Esophagus squamous epithelium (tissue), 5 donors: ENCODE data around the gene ROPN1. TPM values are rescaled to one million over a fixed set of nuclear protein-coding genes. Genes with fewer than 3 reads are reported as not detected.

Experiments
- DNase-seq: peaks from one replicate; lab custom pipeline; 2025; lab: John Stamatoyannopoulos, UW
- H3K27ac ChIP-seq, 4 donors: fragments of 200-600 bp; sonication (generic); one replicate each; pipeline ENCODE4 v1.5.1; 2016 to 2019; ENCODE audit warnings: mild to moderate bottlenecking in 1 of 4
- H3K27me3 ChIP-seq, 4 donors: fragments of 200-600 bp; sonication (generic); 1 replicate in 3 of 4; 2 replicates in 1 of 4; pipeline versions ENCODE4 v1.5.1 to v1.6.0; 2017 to 2021; ENCODE audit warnings: antibody characterized with exemption in 1 of 4
- H3K36me3 ChIP-seq, 3 donors: fragments of 200-600 bp; sonication (generic); one replicate each; pipeline ENCODE4 v1.5.1; 2016 to 2019
- H3K4me1 ChIP-seq, 3 donors: fragments of 200-600 bp; sonication (generic); one replicate each; pipeline ENCODE4 v1.5.1; 2017 to 2019
- H3K4me3 ChIP-seq, 4 donors: fragments of 200-600 bp; sonication (generic); 1 replicate in 3 of 4; 2 replicates in 1 of 4; pipeline ENCODE4 v1.5.1; 2016 to 2019; ENCODE audit warnings: mild to moderate bottlenecking in 2 of 4, moderate library complexity in 1 of 4
- H3K9me3 ChIP-seq, 3 donors: fragments of 200-600 bp; sonication (generic); one replicate each; pipeline ENCODE4 v1.5.1; 2016 to 2019
- POLR2A ChIP-seq, 4 donors: fragments of 450-650 bp; IDR thresholded peaks; one replicate each; pipeline ENCODE4 v1.6.1; 2017; ENCODE audit warnings: antibody characterized with exemption in 4 of 4, mild to moderate bottlenecking in 4 of 4, moderate library complexity in 3 of 4
- WGBS, 2 donors: methylation state at CpG; one replicate each; pipeline ENCODE4 v1.1.5; 2018; 5-methylcytosine and 5-hydroxymethylcytosine counted together
- intact Hi-C: fragments of 100-400 bp; cut with DNase I; formaldehyde crosslinking; loops from one replicate; pipeline ENCODE4 v1.15.0; 2022
- total RNA-seq, 4 donors: library from RNA; depleted of rRNA; stranded (reverse); fragments of >200 nt; gene quantifications; one replicate each; pipeline ENCODE4 v1.1.0, GENCODE V29; 2016
- TF ChIP-seq, protein P1 (sequence below), 6 experiments: fragments of 450-650 bp in 4 of 6; fragments of 200-600 bp in 2 of 6; sonication (generic) in 2 of 6; IDR thresholded peaks; one replicate each; pipeline ENCODE4 v1.5.1; 2016 to 2019; ENCODE audit warnings: antibody characterized with exemption in 6 of 6, mild to moderate bottlenecking in 4 of 6, moderate library complexity in 4 of 6
- donor health status: DM: yes; HTN: yes; CAD: no.

The ROPN1 gene
- total RNA-seq, 4 donors from 2014 or later, result 0.38 TPM; not detected in 3

DNA sequence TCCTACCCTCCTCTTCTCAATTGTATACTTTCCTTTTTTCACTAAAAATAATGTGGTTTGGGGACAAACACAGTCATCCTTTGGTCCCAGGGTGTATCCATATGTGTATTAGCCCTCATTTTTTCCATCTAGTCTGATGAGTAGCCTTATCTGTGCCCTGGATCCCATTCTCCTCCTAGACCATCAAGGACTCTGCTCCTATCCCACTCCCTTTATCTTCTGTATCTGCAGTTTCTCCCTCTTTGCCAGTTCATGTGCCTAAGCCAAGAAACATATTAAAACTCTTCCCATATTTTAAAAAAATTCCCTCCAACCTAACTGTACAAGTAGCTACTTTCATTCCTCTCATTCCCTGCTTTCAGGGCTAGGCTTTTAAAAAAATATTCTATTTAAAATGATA is 56.1 kb downstream of the ROPN1 start:
- intact Hi-C loops, result no loop called here
- Histone ChIP-seq H3K9me3 (no peaks in the 10 kb centered on the region), H3K4me3 (no peak overlapping the region), H3K4me1 (no peaks in the 10 kb centered on the region), H3K36me3 (peaks cover 0 to 36% (median 0%) of the 10 kb centered on the region in 3 donors), H3K27me3 (no peaks in the 10 kb centered on the region), H3K27ac (no peak overlapping the region)
- DNase-seq, result no peak
- no peak for TF ChIP-seq POLR2A (IDR thresholded peaks at IDR 0.05)
- TF ChIP-seq, protein P1, sequence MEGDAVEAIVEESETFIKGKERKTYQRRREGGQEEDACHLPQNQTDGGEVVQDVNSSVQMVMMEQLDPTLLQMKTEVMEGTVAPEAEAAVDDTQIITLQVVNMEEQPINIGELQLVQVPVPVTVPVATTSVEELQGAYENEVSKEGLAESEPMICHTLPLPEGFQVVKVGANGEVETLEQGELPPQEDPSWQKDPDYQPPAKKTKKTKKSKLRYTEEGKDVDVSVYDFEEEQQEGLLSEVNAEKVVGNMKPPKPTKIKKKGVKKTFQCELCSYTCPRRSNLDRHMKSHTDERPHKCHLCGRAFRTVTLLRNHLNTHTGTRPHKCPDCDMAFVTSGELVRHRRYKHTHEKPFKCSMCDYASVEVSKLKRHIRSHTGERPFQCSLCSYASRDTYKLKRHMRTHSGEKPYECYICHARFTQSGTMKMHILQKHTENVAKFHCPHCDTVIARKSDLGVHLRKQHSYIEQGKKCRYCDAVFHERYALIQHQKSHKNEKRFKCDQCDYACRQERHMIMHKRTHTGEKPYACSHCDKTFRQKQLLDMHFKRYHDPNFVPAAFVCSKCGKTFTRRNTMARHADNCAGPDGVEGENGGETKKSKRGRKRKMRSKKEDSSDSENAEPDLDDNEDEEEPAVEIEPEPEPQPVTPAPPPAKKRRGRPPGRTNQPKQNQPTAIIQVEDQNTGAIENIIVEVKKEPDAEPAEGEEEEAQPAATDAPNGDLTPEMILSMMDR (IDR thresholded peaks at IDR 0.05), result no peak

DNA sequence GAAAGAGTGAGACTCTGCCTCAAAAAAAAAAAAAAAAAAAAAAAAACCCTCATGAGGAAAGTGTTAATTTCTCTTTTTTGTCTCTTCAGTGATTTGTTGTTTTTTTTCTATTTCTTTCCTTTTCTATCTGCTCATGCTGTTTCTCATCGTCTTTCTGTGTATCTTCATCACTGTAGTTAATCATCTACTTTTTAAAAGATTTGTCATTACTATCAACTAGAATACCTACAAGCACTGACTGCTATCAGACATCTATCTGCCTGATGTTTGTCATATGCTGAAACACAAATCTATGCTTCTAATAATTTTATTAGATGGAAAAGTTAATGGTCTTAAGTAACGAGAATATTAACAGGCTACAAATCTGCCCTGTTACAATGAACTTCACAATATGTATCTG is 57.7 kb downstream of the ROPN1 start:
- Histone ChIP-seq H3K9me3 (no peaks in the 10 kb centered on the region), H3K4me1 (no peaks in the 10 kb centered on the region), H3K27ac (no peak overlapping the region), H3K27me3 (no peaks in the 10 kb centered on the region), H3K36me3 (peaks cover 0 to 49% (median 0%) of the 10 kb centered on the region in 3 donors), H3K4me3 (no peak overlapping the region)
- TF ChIP-seq POLR2A (IDR thresholded peaks at IDR 0.05), result no peak
- TF ChIP-seq, protein P1 (IDR thresholded peaks at IDR 0.05), result no peak
- 74 to 85% methylated on average over 2 of the region's 2 CpGs for WGBS, 2 donors
- no peak for DNase-seq
- intact Hi-C loops, result no loop called here

DNA sequence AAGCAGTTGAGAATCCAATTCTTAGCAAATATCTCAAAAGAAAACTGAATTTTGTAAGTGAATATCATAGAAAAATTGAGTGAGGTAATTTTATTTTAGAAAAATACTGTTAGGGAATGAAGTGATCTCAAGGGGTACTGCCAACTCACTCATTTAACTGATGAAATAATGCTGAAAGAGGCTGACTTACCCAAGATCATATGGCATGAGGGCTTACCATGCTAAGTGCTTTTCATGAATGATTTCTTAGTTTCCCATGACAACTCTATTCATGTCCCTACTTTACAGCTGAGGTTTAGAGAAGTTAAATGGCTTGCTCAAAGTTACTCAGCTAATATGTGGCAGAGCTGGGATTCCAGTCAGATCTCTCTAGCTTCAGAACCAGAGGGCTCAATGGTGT is 61.5 kb downstream of the ROPN1 start:
- Histone ChIP-seq H3K36me3 (peaks cover 0 to 54% (median 0%) of the 10 kb centered on the region in 3 donors), H3K27me3 (no peaks in the 10 kb centered on the region), H3K4me1 (no peaks in the 10 kb centered on the region), H3K27ac (no peak overlapping the region), H3K4me3 (no peak overlapping the region), H3K9me3 (no peaks in the 10 kb centered on the region)
- DNase-seq, result no peak
- intact Hi-C loops, result no loop called here
- TF ChIP-seq, protein P1 (IDR thresholded peaks at IDR 0.05), result no peak

DNA sequence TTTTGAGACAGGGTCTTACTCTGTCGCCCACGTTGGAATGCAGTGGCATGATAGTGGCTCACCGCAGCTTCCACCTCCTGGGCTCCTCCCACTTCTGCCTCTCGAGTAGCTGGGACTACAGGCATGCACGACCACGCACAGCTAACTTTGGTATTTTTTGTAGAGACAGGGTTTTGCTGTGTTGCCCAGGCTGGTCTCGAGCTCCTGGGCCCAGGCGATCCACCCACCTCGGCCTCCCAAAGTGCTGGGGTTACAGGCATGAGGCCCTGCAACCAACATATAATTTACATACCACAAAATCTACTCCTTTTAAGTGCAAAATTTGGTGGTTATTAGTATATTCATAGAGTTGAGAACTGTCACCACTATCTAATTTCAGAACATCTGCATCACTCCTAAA is 62.6 kb downstream of the ROPN1 start:
- Histone ChIP-seq H3K4me1 (no peaks in the 10 kb centered on the region), H3K36me3 (peaks cover 0 to 65% (median 0%) of the 10 kb centered on the region in 3 donors), H3K9me3 (no peaks in the 10 kb centered on the region), H3K27ac (no peak overlapping the region), H3K27me3 (no peaks in the 10 kb centered on the region), H3K4me3 (no peak overlapping the region)
- intact Hi-C loops, result no loop called here
- 94 to 96% methylated on average over 9 of the region's 9 CpGs for WGBS, 2 donors
- TF ChIP-seq, protein P1 (IDR thresholded peaks at IDR 0.05), result no peak
- no peak for TF ChIP-seq POLR2A (IDR thresholded peaks at IDR 0.05)
- DNase-seq, result no peak

DNA sequence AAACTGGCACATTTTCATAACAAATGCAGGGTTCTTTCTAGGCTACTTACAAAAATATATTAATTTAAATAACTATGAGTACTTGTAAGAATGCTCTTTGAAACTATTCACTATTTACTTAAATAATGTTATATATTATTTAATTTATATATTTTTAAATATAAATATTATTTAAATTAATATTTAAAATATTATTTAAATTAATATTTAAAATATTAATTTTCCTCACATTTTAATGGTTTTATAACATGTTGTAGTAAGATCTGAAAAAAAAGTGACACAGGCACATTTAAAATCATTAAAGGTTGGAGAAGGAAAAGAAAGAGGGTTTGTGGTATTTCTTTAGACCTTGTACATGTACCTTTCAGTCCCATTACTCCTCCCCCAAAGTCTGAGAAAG is 65.5 kb downstream of the ROPN1 start:
- Histone ChIP-seq H3K36me3 (peaks cover 0 to 57% (median 0%) of the 10 kb centered on the region in 3 donors), H3K9me3 (peaks cover 0 to 7% (median under 1%) of the 10 kb centered on the region in 3 donors), H3K27me3 (no peaks in the 10 kb centered on the region), H3K27ac (no peak overlapping the region), H3K4me1 (no peaks in the 10 kb centered on the region), H3K4me3 (no peak overlapping the region)
- TF ChIP-seq, protein P1 (IDR thresholded peaks at IDR 0.05), result no peak
- no peak for TF ChIP-seq POLR2A (IDR thresholded peaks at IDR 0.05)
- no peak for DNase-seq
- intact Hi-C loops, result no loop called here
